SU-DHL-6 (cell line): ENCODE data around the gene IKZF2.

Experiments used
- H2AFZ ChIP-seq: fragments of 200-600 bp; sonication (generic); 2 replicates; pipeline ENCODE4 v1.6.1; 2014; ENCODE audit warnings: low read depth, mild to moderate bottlenecking, moderate library complexity, mixed read lengths, antibody characterized with exemption, low read length; ENCODE audit not compliant: severe bottlenecking
- H3F3A ChIP-seq: fragments of 200-600 bp; shearing (Covaris generic); 2 replicates; pipeline ENCODE4 v1.6.0; 2016; ENCODE audit warnings: antibody characterized with exemption, mild to moderate bottlenecking; ENCODE audit not compliant: insufficient read depth
- H3K27ac ChIP-seq: fragments of 200-600 bp; sonication (generic); 2 replicates; pipeline ENCODE4 v1.5.1; 2016; ENCODE audit warnings: low read depth, mild to moderate bottlenecking, low read length, moderate library complexity, mixed read lengths
- H3K27me3 ChIP-seq: fragments of 200-600 bp; sonication (generic), shearing (Covaris generic); 2 replicates; pipeline ENCODE4 v1.6.0; 2014; ENCODE audit warnings: mild to moderate bottlenecking, low read length
- H3K36me3 ChIP-seq: fragments of 200-600 bp; sonication (generic); 2 replicates; pipeline ENCODE4 v1.6.1; 2014; ENCODE audit warnings: mild to moderate bottlenecking, low read length, mixed read lengths
- H3K4me2 ChIP-seq: fragments of 300-600, 200-600 bp; shearing (Covaris generic), sonication (generic); 2 replicates; pipeline ENCODE4 v1.6.0; 2014; ENCODE audit warnings: low read length, low read depth, mild to moderate bottlenecking; ENCODE audit not compliant: poor library complexity, severe bottlenecking
- H3K4me3 ChIP-seq: fragments of 200-600 bp; sonication (generic); 2 replicates; pipeline ENCODE4 v1.5.1; 2014; ENCODE audit warnings: antibody characterized with exemption, low read length, mild to moderate bottlenecking, mixed read lengths; ENCODE audit not compliant: insufficient read depth, poor library complexity, severe bottlenecking
- H3K79me2 ChIP-seq: fragments of 200-600 bp; sonication (generic); 2 replicates; pipeline ENCODE4 v1.6.1; 2014; ENCODE audit warnings: mild to moderate bottlenecking, low read length, moderate library complexity; ENCODE audit not compliant: insufficient read depth
- H3K9ac ChIP-seq: fragments of 200-600 bp; sonication (generic); 2 replicates; pipeline ENCODE4 v1.7.0; 2014; ENCODE audit warnings: mild to moderate bottlenecking, low read length
- H3K9me2 ChIP-seq: fragments of 200-600 bp; sonication (generic); replicated peaks from 2 replicates; pipeline ENCODE4 v1.6.1; 2014; ENCODE audit warnings: low read length; ENCODE audit not compliant: insufficient read depth
- H3K9me3 ChIP-seq: fragments of 200-600 bp; sonication (generic); 2 replicates; pipeline ENCODE4 v1.6.1; 2014; ENCODE audit warnings: low read length, mixed read lengths; ENCODE audit not compliant: insufficient read depth
- H4K20me1 ChIP-seq: fragments of 200-600 bp; sonication (generic); 2 replicates; pipeline ENCODE4 v1.6.1; 2014; ENCODE audit warnings: low read depth, mild to moderate bottlenecking, antibody characterized with exemption, low read length, moderate library complexity, mixed read lengths
- EZH2phosphoT487 ChIP-seq: fragments of 200-600 bp; sonication (generic), shearing (Covaris generic); conservative IDR thresholded peaks from 2 replicates; pipeline ENCODE4 v1.6.1; 2018; ENCODE audit warnings: mild to moderate bottlenecking, antibody characterized with exemption, low read length, moderate library complexity, mixed read lengths
- TF ChIP-seq, protein P1 (sequence below): fragments of 200-600 bp; sonication (generic); IDR thresholded peaks from one replicate; pipeline ENCODE4 v1.5.1; 2017; ENCODE audit warnings: antibody characterized with exemption, mild to moderate bottlenecking, low read length, moderate library complexity; ENCODE audit not compliant: insufficient read depth, poor library complexity, severe bottlenecking

Gene IKZF2

GRCh38 chr2:212975333-212975732, 176.1 kb downstream of the IKZF2 start:
- H3K4me2 ChIP-seq, result no peak overlapping the region
- no peaks in the 10 kb centered on the region for H3K9me3 ChIP-seq
- no peaks in the 10 kb centered on the region for H3K79me2 ChIP-seq
- H3K4me3 ChIP-seq, result no peak overlapping the region
- TF ChIP-seq, protein P1, sequence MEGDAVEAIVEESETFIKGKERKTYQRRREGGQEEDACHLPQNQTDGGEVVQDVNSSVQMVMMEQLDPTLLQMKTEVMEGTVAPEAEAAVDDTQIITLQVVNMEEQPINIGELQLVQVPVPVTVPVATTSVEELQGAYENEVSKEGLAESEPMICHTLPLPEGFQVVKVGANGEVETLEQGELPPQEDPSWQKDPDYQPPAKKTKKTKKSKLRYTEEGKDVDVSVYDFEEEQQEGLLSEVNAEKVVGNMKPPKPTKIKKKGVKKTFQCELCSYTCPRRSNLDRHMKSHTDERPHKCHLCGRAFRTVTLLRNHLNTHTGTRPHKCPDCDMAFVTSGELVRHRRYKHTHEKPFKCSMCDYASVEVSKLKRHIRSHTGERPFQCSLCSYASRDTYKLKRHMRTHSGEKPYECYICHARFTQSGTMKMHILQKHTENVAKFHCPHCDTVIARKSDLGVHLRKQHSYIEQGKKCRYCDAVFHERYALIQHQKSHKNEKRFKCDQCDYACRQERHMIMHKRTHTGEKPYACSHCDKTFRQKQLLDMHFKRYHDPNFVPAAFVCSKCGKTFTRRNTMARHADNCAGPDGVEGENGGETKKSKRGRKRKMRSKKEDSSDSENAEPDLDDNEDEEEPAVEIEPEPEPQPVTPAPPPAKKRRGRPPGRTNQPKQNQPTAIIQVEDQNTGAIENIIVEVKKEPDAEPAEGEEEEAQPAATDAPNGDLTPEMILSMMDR, result no peak
- no peak for TF ChIP-seq EZH2phosphoT487
- H3K27ac ChIP-seq, result no peak overlapping the region
- H3K27me3 ChIP-seq, result no peaks in the 10 kb centered on the region
- H4K20me1 ChIP-seq, result no peaks in the 10 kb centered on the region
- no peak overlapping the region for H3K9ac ChIP-seq
- H3K36me3 ChIP-seq, result peaks cover 6% of the 10 kb centered on the region; the same call in 1 of the 2 replicates
- H2AFZ ChIP-seq, result no peak overlapping the region
- no peaks in the 10 kb centered on the region for H3K9me2 ChIP-seq
- H3F3A ChIP-seq, result no peaks in the 10 kb centered on the region

DNA sequence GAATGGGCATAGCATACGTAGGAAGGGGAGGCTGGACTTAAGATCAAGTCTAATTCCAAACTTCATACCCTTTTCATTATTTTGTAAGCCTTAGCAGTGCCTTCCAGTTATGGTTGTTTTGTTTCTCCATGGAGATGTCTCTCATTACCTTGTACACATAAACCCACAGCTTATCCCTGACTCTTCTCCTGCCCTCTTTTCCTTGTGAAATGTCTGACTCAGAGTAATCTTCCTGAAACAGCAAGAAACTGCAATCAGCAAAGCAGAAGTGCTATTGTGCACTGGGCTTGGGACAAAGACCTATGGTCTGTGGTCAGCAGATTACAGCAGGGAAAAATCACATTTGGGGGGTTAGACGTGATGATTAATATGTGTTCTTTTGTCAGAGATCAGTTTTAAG, 176.7 kb downstream of the IKZF2 start:
- H3K9ac ChIP-seq, result no peak overlapping the region
- no peak overlapping the region for H3K27ac ChIP-seq
- H4K20me1 ChIP-seq, result no peaks in the 10 kb centered on the region
- no peaks in the 10 kb centered on the region for H3K9me2 ChIP-seq
- H3K27me3 ChIP-seq, result no peaks in the 10 kb centered on the region
- H3F3A ChIP-seq, result no peaks in the 10 kb centered on the region
- no peak overlapping the region for H3K4me3 ChIP-seq
- H3K4me2 ChIP-seq, result no peak overlapping the region
- no peaks in the 10 kb centered on the region for H3K79me2 ChIP-seq
- TF ChIP-seq, protein P1, result no peak
- TF ChIP-seq EZH2phosphoT487, result no peak
- peaks cover 6% of the 10 kb centered on the region; the same call in 1 of the 2 replicates for H3K36me3 ChIP-seq
- H2AFZ ChIP-seq, result no peak overlapping the region
- H3K9me3 ChIP-seq, result no peaks in the 10 kb centered on the region

DNA sequence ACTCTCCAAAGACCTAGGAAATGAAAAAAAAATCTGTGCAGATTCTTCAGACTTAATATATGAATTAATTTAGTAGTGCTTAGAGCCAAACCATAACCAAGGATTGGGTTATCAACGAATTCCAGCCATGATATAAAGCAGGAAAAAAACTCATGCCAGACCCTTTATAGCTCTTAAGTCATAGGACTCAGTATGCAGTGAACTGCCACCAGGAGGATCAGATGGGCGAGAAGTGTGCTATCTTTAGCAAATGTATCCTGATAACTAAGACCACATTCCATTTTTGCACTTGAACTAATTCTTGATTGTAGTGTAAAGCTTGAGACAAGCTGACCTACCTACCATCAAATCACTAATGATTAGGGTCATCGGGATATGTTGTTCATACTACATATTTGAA, 178.1 kb downstream of the IKZF2 start:
- Histone ChIP-seq H3K9me3 (no peaks in the 10 kb centered on the region), H3F3A (no peaks in the 10 kb centered on the region), H2AFZ (no peak overlapping the region), H3K79me2 (no peaks in the 10 kb centered on the region), H3K4me2 (no peak overlapping the region), H3K27me3 (no peaks in the 10 kb centered on the region), H3K4me3 (no peak overlapping the region), H3K27ac (no peak overlapping the region), H3K36me3 (peaks cover 2% of the 10 kb centered on the region; the same call in 1 of the 2 replicates), H3K9me2 (no peaks in the 10 kb centered on the region), H3K9ac (no peak overlapping the region), H4K20me1 (no peaks in the 10 kb centered on the region)
- no peak for TF ChIP-seq EZH2phosphoT487
- TF ChIP-seq, protein P1, result no peak
